HG03045 (cell line): ENCODE results near the gene ARHGAP30.
"Not testable (repeated sequence)": the region's sequence is repeated elsewhere in the genome, so short reads cannot be mapped to it uniquely, and the experiment has no call there.

Source experiments
- ATAC-seq: cut with Tn5 transposase; IDR thresholded peaks from one replicate; pipeline ENCODE4 v1.9.1; 2021; ENCODE audit warnings: mild to moderate bottlenecking, moderate library complexity; ENCODE audit not compliant: unreplicated experiment

ARHGAP30 gene

DNA sequence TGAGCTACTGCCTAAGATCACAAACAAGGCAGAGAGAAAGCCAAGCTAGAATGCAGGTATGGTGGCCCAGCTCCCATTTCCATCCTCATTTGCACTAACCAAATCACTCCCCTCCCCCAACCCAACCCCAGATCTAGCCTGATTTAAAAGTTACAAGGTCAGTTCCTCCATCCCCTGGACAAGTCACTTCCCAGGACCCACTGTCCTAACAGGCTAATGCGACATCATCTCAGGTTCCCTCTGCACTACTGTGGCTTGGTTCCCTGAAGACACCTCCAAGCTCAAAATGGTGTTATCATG is 51.1 kb downstream of the ARHGAP30 start:
- no peak for ATAC-seq

DNA sequence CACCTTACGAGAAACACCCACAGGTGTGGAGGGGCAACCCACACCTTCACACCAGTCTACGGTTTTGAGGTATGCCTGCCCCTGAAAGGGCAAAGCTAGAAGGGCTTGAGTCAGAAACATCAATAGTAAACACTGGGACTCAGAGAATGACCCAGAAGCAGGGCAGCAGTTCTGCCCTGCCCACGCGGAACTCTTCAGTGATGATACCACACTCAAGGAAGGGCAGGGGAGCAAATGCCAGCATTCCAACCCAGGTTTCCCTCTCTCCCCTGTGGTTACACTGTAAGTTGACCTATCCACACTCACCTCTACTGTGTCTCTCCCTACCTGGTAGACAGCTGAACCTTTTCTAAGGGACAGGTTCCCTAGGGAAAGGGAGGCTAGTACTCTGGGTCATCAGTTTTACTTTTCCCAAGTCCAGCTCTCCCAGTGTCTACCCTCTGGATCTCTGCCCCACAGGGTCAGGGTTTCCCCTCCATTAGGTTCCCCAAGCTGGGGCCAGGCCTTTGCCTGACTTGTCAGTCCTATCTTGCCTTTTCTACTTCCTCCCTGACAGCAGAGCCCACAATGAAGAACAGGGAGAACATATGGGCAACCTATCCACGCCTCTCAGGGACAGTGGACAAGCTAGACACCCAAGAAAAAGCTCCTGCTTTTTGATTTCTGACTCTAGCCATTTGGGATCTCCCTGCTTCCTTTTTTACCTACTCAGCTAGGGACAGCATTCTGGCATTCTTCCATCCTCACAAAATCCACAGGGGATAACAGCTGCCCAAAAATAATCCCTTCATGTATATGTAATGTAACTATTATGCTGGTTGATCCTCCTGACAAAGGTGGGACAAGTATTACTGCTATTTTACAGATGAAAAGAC is 51.7 kb downstream of the ARHGAP30 start:
- ATAC-seq = no peak

DNA sequence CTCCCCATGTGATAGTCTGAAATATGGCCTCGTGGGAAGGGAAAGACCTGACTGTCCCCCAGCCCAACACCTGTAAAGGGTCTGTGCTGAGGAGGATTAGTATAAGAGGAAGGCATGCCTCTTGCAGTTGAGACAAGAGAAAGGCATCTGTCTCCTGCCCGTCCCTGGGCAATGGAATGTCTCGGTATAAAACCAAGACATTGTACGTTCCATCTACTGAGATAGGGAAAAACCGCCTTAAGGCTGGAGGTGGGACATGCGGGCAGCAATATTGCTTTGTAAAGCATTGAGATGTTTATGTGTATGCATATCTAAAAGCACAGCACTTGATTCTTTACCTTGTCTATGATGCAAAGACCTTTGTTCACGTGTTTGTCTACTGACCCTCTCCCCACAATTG is 52.5 kb downstream of the ARHGAP30 start:
- not testable (repeated sequence) for ATAC-seq

DNA sequence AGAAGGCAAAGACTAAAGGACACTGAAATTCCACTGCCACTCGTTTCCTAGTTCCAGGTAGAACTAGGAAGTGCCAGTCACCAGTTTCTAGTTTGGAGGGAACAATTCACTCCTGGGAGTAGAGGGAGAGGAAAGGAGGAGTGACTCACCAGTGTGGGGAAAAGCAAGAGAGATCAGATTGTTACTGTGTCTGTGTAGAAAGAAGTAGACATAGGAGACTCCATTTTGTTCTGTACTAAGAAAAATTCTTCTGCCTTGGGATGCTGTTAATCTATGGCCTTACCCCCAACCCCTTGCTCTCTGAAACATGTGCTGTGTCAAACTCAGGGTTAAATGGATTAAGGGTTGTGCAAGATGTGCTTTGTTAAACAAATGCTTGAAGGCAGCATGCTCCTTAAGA is 53.0 kb downstream of the ARHGAP30 start:
- ATAC-seq = not testable (repeated sequence)

DNA sequence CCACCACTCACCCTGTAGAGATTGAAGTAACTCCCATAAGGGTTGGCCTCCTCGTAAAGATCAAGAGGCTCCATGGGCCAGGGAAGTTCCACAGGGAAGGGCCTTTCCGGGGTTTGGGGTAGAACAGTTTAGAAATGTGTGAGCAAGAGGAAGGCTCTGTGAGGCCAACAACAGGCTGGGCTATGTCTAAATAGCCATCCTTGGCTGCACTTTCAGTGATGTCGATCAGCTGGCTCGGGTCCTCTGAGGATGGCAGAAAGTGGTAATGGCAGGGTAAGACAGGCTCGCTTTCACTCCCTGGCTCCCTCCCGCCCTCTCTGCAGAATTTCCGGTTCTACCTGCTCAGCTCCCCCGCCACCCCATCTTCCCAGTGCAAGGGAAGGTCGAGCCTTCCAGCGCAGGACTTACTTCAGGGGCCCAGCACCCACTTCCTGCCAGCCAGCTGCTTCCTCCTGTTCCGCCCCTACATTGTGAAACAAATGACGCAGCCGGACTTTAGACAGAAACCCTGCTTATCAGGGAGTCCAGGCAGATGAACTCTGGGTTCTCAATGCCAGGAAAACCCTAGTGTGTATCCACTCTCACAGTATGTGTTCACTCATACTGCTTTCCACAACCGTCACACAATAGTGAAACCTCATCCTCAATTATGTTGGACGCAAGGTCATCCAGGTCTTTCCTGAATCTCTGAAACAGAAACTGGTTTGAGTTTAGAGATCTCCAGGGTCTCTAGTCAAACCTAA is 56.0 kb downstream of the ARHGAP30 start:
- ATAC-seq = peak; percentile 84

DNA sequence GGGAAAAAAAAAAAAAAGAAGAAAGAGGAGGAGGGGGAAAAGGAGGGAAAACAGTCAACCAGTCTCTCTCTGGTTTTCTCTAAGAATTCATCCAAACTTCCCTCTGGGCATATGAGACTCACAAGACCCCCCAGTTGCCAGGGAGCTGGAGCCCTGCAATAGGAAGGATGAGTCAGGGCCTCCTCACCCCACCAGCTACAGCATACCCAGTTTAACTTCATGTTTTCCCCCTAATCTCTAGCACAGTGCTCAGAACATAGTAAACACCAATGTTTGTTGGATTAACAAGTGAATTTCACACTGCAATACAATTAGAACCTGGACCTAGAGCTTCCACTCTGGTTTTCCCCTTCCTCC is 56.6 kb downstream of the ARHGAP30 start:
- no peak for ATAC-seq

DNA sequence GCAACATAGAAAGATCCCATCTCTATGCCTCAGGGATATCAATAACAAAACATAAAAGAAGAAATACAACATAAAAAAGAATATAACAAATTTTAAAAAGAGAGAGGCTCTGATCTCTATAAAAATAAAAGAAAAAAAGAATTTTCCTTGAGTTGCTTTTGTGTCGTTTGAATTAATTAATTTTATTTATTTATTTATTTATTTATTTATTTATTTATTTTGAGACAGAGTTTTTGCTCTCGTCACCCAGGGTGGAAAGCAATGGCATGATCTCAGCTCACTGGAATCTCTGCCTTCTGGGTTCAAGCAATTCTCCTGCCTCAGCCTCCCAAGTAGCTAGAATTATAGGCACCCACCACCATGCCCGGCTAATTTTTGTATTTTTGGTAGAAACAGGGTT is 57.3 kb downstream of the ARHGAP30 start:
- no peak for ATAC-seq

DNA sequence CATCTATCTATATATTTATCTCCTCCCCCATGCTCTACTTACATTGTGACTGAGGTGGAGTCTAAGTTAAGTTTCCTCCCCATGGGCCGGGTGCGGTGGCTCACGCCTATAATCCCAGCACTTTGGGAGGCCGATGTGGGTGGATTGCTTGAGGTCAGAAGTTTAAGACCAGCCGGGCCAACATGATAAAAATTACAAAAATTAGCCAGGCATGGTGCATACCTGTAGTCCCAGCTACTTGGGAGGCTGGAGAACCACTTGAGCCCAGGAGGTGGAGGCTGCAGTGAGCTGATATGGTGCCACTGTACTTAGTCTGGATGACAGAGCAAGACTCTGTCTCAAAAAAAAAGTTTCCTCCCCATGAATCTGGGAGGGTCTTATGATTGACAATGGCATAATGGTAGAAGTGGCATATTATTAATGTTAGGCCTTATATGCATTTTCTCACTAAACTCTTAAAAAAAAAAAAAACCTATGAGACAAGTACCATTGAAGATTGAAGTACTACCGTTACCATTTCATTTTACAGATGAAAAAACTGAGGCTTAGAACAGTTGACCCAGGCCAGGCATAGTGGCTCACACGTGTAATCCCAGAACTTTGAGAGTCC is 60.0 kb downstream of the ARHGAP30 start:
- no peak for ATAC-seq

DNA sequence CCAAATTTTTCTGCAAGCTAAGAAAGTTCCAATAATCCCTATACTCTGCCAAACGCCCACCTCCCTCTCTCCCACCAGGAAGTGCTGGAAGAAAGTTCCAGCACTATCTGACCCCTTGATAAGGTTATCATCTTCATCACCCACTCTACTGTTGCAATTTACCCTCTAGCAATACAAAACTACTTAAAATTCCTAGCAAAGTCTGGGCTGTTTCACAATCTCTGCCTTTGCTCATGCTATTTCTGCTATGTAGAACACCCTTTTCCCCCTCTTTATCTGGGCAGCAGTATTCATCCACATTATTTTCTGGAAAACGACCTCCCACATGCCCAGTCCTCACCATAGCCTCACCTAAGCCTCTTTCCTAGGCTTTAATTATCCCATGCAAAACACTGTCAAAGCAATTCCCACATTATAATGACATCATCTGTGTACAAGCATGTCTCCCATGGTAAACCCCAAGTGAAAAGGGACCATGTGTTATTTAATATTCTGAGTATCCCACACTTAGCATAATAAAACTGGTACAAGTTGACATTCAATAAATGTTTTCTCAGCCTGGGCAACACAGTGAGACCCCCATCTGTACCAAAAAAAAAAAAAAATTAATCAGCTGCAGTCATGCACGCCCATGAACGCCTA is 60.7 kb downstream of the ARHGAP30 start:
- no peak for ATAC-seq

DNA sequence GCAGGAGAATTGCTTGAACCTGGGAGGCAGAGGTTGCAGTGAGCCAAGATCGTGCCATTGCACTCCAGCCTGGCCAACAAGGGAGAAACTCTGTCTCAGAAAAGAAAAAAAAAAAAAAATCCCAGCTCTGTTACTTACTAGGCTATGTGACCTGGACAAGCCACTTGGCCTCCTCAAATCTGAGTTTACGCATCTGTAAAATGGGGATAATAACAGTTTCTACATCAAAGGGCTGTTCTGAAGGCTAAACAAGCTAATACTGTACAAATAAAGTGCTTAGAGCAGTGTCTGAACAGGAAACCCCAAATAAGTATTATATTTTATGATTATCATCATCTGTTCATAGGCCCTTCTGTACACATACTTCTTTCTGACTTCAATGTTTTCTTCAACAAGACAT is 62.3 kb downstream of the ARHGAP30 start:
- no peak for ATAC-seq

DNA sequence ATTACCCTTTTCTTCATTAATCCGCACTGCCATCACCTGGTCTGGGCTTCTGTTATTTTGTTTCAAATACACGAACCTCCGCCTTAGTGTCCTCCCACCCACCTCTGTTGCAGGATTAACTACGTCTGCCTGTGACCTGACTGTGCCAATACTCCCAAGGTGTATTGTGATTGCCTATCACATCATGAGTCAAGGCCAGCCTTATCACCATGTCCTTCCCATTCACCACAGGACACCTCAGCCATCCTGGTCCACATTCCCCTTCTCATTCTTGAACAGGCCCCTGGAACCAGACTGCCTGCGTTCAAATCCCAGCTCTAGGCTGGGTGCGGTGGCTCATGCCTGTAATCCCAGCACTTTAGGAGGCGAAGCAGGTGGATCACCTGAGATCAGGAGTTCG is 63.1 kb downstream of the ARHGAP30 start:
- ATAC-seq = no peak

DNA sequence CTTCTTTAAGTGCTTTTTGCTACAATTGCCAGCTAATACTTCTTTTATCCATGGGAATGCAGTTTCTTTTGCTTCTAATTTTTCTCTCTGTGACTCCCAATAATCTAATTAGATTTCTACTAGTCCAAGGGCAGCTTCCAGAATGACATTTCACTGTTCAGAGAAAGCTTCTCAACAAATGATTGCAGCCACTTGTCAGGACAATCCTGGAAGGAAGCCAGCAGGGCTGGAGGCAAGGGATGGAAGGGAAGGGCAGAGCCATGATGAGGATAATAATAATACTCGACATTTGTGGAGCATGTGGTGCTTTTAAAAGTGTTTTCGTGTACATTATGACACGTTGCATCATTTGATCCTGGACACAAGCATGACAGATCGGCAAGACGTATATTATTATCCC is 68.2 kb downstream of the ARHGAP30 start:
- no peak for ATAC-seq

DNA sequence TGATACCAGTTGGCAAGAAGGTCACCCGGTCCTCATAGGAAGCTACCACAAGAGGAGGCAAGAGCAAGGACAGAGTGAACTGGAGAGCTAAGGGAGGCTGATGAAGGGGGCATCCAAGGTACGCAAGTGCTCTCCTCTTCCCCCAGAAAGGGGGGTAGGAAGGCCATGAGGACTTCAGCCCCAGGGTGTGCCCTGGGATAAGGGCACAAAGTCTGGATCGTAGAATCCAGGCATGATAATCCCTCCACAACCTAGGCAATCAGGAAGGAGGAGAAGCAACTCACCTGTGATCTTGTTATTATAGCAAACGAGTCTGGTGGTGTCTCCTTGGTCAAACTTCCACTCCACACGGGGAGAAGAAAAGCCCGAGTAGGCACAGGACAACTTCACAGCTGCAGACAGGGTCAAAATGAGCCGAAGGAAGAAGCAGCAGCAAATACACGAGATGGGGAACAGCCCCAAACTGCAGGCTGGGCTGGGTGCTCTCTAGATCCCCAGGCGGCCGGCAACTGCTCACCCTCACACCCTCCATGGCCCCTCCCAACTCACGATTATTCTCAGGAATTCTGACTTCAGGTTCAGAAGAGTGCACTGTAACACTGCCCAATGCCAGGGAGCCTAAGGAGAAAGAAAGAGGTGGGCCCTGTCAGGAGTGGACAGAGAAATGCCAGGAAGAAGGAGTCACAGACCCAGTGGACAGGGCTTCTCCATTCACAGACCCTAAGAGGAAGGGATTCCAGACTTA is 68.8 kb downstream of the ARHGAP30 start:
- no peak for ATAC-seq

DNA sequence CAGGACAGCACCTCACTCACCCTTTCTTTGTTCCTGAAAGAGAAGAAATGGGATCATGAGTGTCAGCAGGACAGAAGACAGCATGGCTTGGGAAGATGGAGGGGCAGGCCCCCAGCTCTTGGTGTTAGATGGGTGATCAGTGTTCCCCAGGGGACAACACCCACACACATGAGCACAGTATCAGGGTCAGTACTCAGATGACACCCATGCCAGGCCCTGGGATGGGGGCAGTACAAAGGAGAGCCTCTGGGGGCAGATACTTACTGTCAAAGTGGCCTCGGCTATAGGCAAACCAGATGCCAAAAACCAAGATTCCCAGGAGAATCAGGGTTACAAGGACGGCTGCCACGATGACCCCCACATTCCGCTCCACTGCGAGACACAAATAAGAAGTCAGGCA is 70.3 kb downstream of the ARHGAP30 start:
- no peak for ATAC-seq

DNA sequence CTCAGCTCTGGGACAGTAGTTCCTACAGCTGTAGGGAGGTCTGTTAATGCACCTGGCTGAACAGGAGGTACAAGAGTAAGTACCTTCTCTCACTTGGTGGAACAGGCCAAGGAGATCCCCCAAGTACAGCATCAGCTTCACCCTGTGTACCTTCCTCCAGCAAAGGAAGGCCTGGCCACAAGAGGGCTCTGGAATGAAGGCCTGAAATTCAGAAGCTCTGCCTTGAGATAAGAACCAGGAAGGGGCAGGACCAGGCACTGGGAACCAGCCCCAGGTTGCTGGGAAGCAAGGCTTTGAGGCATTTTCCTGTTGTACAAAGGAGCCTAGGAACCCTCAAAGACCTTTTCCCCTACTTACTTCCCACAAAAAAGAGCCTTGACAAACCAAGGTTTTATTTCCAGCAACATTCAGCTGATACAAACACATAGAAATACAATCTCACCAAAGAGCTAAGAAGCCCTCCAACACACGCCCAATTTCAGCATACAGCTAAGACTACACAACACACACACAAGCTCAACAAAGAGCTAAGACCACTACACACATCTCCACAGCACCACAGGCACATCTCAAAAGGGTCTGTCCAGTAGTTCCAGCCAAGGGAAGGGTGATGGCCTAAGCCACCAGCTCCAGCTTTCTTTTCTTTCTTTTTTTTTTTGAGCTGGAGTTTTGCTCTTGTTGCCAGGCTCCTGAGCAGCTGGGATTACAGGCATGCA is 72.2 kb downstream of the ARHGAP30 start:
- no peak for ATAC-seq
